Liver (tissue), 3 donors: Measurements from ENCODE around the gene IL12RB1.

ENCODE experiments used
- ATF3 ChIP-seq: IDR thresholded peaks from 2 replicates; pipeline ENCODE4 v1.6.1; 2016; ENCODE audit warnings: antibody characterized with exemption
- CTCF ChIP-seq: fragments of 150-350 bp; IDR thresholded peaks from 2 replicates; pipeline ENCODE4 v1.5.1; 2017; ENCODE audit warnings: improper control_type of control experiment, low read depth, low read length; ENCODE audit not compliant: missing input control
- JUND ChIP-seq, 2 donors: IDR thresholded peaks; 2 replicates each; pipeline ENCODE4 v1.6.1; 2016; ENCODE audit warnings: antibody characterized with exemption in 2 of 2
- REST ChIP-seq: IDR thresholded peaks from 2 replicates; pipeline ENCODE4 v1.6.1; 2016; ENCODE audit warnings: antibody characterized with exemption, mild to moderate bottlenecking
- donor health status: healthy.
- donor health status: healthy.

GRCh38 chr19:18073197-18073596 lies 13.5 kb downstream of the IL12RB1 start:
- TF ChIP-seq CTCF (no peak), REST (no peak), ATF3 (no peak), JUND (IDR thresholded peaks at IDR 0.05) (no peak)
